Thoracic aorta (tissue), 2 donors: ENCODE measurements around the gene FBXW5. TPM values are rescaled to one million over a fixed set of nuclear protein-coding genes. Genes with fewer than 3 reads are reported as not detected.

Experiments used
- ATAC-seq: fragments of 150-250 bp; one replicate; pipeline ENCODE4 v1.8.0; 2017; ENCODE audit warnings: low read depth; ENCODE audit not compliant: insufficient number of reproducible peaks, low FRiP score
- DNase-seq: peaks from one replicate; pipeline ENCODE4 v3.0.0-alpha.2; 2020; ENCODE audit warnings: low spot score
- H3K27ac ChIP-seq, 2 donors: fragments of 200-600 bp; sonication (generic); 1 replicate in 1 of 2; 2 replicates in 1 of 2; pipeline ENCODE4 v1.5.1; 2016; ENCODE audit warnings: mild to moderate bottlenecking in 2 of 2, moderate library complexity in 2 of 2
- H3K27me3 ChIP-seq: fragments of 200-600 bp; sonication (generic); replicated peaks from 2 replicates; pipeline ENCODE4 v1.6.0; 2016; ENCODE audit warnings: mild to moderate bottlenecking; ENCODE audit not compliant: insufficient read depth
- H3K36me3 ChIP-seq: fragments of 200-600 bp; sonication (generic); one replicate; pipeline ENCODE4 v1.5.1; 2016
- H3K4me1 ChIP-seq, 2 donors: fragments of 200-600 bp; sonication (generic); 1 replicate in 1 of 2; 2 replicates in 1 of 2; pipeline versions ENCODE4 v1.5.1 to v1.6.0; 2016; ENCODE audit warnings: low read depth in 2 of 2, mild to moderate bottlenecking in 1 of 2; ENCODE audit not compliant: control insufficient read depth in 1 of 2
- H3K4me3 ChIP-seq: fragments of 200-600 bp; sonication (generic); 2 replicates; pipeline ENCODE4 v1.5.1; 2016; ENCODE audit warnings: mild to moderate bottlenecking
- H3K9me3 ChIP-seq: fragments of 200-600 bp; sonication (generic); 2 replicates; pipeline ENCODE4 v1.5.1; 2016
- total RNA-seq, 2 donors: library from RNA; depleted of rRNA; stranded (reverse); fragments of >200 nt; gene quantifications; one replicate each; pipeline versions ENCODE4 v1.1.0 to v1.2.3, GENCODE V29; 2016
- TF ChIP-seq, protein P1 (sequence below): fragments of 200-600 bp; sonication (generic); IDR thresholded peaks from one replicate; pipeline ENCODE4 v1.5.1; 2019; ENCODE audit warnings: antibody characterized with exemption

The FBXW5 gene
- total RNA-seq, 2 donors from 2014 or later = 176 to 383 TPM

DNA sequence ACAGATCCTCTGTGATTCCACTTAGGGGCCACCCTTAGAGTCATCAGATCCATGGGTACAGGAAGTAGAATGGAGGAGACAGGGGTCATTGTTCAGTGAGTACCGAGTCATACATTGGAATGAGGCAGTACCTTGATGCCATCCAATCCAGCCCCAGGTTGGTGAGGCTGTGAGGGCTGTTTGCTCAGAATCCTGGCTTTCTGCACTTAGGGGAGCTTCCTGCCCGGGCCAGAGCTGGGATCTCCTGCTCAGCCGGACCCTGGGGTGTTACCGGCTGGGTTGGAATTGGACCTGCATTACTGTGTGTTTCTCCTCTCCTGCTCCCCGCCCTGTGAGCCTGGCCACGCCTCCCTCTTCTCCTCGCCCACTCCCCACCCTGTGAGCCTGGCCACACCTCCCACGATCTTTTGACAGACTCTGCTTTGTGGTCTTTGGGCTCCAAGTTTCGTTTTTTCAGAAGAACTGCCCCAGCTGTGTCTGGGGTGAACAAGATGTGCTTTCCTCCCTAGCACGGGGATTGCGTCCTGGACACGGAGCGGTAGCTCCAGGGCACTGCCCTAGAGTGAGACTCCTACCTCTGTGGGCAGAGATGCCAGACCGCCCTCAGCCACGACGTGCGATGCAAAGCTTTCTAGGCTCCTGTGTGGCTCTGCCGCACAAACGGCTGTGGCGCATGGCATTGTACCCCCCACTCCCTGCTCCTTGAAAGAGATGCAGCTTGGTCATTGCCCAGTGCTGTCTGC is 42.9 kb downstream of the FBXW5 start:
- ATAC-seq (no peak), DNase-seq (no peak)
- TF ChIP-seq, protein P1, sequence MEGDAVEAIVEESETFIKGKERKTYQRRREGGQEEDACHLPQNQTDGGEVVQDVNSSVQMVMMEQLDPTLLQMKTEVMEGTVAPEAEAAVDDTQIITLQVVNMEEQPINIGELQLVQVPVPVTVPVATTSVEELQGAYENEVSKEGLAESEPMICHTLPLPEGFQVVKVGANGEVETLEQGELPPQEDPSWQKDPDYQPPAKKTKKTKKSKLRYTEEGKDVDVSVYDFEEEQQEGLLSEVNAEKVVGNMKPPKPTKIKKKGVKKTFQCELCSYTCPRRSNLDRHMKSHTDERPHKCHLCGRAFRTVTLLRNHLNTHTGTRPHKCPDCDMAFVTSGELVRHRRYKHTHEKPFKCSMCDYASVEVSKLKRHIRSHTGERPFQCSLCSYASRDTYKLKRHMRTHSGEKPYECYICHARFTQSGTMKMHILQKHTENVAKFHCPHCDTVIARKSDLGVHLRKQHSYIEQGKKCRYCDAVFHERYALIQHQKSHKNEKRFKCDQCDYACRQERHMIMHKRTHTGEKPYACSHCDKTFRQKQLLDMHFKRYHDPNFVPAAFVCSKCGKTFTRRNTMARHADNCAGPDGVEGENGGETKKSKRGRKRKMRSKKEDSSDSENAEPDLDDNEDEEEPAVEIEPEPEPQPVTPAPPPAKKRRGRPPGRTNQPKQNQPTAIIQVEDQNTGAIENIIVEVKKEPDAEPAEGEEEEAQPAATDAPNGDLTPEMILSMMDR = no peak
- Histone ChIP-seq H3K27me3 (no peaks in the 10 kb centered on the region), H3K9me3 (no peaks in the 10 kb centered on the region), H3K27ac (peak overlapping the region; percentile 70 to 77), H3K36me3 (no peaks in the 10 kb centered on the region), H3K4me1 (peaks cover 18 to 40% of the 10 kb centered on the region in 2 donors), H3K4me3 (peak overlapping the region; percentile 54)

DNA sequence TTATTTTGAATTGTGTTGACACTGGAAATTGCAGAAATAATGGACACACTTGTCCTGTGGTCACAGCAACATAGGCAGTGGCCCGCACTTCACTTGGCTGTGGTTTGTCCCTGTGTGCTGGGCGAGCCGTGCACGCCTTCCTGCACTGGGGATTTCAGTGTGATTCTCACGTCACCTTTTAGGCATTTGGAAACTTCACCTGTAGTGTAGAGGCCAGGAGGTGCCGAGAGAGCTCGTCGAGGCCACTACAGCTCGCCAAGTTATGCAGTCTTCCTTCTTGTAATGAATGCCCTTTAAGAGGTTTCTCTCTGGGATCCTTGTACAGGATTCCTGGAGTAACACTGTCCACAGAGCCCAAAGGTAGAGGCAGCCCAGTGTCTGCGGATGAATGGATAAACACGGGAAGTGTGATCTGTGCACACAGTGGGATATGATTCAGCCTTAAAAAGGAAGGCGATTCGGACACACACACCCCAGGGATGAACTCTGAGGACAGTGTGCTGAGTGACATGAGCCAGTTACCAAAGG is 43.5 kb downstream of the FBXW5 start:
- H3K4me3 ChIP-seq = no peak overlapping the region

DNA sequence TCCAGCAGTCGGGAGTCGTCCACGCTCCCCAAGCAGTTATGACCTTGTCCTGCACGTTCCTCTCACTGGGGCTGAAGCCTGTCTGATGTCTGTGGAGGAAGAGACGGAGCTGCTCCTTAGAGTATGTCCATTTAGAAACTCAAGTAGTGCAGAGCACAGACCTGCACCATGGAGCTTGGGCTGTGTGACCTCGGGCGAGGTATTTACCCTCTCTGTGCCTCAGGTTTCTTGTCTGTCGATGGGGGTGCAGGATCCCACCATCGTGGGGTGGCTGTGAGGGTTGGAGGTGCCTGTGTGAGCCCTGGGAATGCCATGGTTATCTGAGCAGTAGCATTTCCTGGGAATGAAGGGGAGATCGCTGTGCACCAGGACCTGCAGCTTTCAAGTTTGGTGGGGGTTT is 44.0 kb downstream of the FBXW5 start:
- Histone ChIP-seq H3K9me3 (no peaks in the 10 kb centered on the region), H3K4me3 (no peak overlapping the region), H3K4me1 (peaks cover 18 to 40% of the 10 kb centered on the region in 2 donors), H3K27ac (peak overlapping the region in 1 of 2 donors; percentile 77), H3K27me3 (no peaks in the 10 kb centered on the region), H3K36me3 (no peaks in the 10 kb centered on the region)
- DNase-seq (no peak), ATAC-seq (no peak)
- TF ChIP-seq, protein P1 = no peak

More for the DNA sequence above, 43.5 kb downstream of the FBXW5 start:
- Histone ChIP-seq H3K27me3 (no peaks in the 10 kb centered on the region), H3K27ac (peak overlapping the region; percentile 70 to 77), H3K36me3 (no peaks in the 10 kb centered on the region), H3K9me3 (no peaks in the 10 kb centered on the region), H3K4me1 (peaks cover 18 to 40% of the 10 kb centered on the region in 2 donors)
- TF ChIP-seq, protein P1 = no peak
- DNase-seq (no peak), ATAC-seq (no peak)

DNA sequence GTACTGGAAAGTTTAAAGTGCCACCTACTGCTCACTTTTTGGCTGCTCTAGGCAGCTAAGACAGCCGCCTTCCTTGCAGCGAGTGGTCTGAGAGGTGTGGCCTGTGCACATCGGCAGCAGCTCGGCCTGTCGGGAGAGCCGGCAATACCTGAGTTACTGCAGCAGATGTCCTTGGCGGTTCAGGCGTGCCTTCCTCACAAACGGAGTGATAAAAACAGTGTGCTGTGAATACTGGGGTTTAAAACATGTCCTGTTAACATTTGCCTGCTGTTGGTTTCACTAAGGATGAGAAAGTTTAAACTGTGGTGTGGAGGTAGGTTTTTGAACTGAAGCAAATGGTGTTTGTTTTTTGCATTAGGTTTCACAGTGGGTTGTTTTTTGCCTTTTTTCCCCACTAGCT is 45.3 kb downstream of the FBXW5 start:
- Histone ChIP-seq H3K27ac (no peak overlapping the region), H3K4me3 (no peak overlapping the region), H3K4me1 (peaks cover 18 to 40% of the 10 kb centered on the region in 2 donors), H3K9me3 (no peaks in the 10 kb centered on the region), H3K27me3 (no peaks in the 10 kb centered on the region), H3K36me3 (peaks cover 3% of the 10 kb centered on the region)
- no peak for DNase-seq
- TF ChIP-seq, protein P1 = no peak
- no peak for ATAC-seq

DNA sequence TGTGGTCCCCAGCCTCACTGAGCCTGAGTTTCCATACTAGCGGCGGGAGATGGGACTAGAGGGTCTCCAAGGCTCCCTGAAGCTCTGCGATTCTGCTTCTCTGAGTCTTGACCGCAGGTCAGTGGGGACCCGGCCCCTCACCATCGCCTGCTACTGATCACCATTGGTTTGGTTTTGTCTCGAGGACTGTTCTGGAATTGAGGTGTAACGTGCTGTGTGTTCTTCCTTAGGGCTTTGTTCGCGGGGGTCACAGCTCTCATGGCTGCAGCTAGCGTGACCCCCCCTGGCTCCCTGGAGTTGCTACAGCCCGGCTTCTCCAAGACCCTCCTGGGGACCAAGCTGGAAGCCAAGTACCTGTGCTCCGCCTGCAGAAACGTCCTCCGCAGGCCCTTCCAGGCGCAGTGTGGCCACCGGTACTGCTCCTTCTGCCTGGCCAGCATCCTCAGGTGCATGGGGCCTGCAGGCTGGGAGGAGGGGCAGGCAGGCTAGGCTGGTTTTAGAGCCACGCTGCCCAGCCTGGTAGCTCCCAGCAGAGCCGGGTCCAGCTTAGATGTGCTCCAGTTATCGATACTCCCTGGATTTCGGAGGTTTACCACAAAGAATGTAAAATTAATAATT is 45.9 kb downstream of the FBXW5 start:
- Histone ChIP-seq H3K27me3 (no peaks in the 10 kb centered on the region), H3K4me3 (no peak overlapping the region), H3K4me1 (peaks cover 18 to 36% of the 10 kb centered on the region in 2 donors), H3K36me3 (peaks cover 3% of the 10 kb centered on the region), H3K27ac (no peak overlapping the region), H3K9me3 (no peaks in the 10 kb centered on the region)
- ATAC-seq (no peak), DNase-seq (no peak)
- TF ChIP-seq, protein P1 = no peak
